Dendritic cell treated with granulocyte-macrophage colony-stimulating factor and Interleukin-4, amounts not matched to agents 40 ng/mL and 50 ng/mL, for 4 days (primary cell): ENCODE data around the gene GDNF.
"Not testable (repeated sequence)": the region's sequence is repeated elsewhere in the genome, so short reads cannot be mapped to it uniquely, and the experiment has no call there.

Source experiments
- H3K27ac Mint-ChIP-seq: one replicate; pipeline ENCODE4 v1.8.0; 2022; ENCODE audit warnings: mild to moderate bottlenecking, mixed read lengths
- H3K27me3 Mint-ChIP-seq: one replicate; pipeline ENCODE4 v1.8.0; 2022; ENCODE audit warnings: mild to moderate bottlenecking, mixed read lengths
- H3K36me3 Mint-ChIP-seq: one replicate; pipeline ENCODE4 v1.8.0; 2022; ENCODE audit warnings: low read depth, mixed read lengths
- H3K4me1 Mint-ChIP-seq: one replicate; pipeline ENCODE4 v1.8.0; 2022; ENCODE audit warnings: low read depth, mixed read lengths
- H3K4me3 Mint-ChIP-seq: one replicate; pipeline ENCODE4 v1.8.0; 2022; ENCODE audit warnings: mild to moderate bottlenecking, moderate library complexity, mixed read lengths
- H3K9me3 Mint-ChIP-seq: one replicate; pipeline ENCODE4 v1.8.0; 2022; ENCODE audit warnings: mixed read lengths
- intact Hi-C: fragments of 100-400 bp; cut with micrococcal nuclease; formaldehyde crosslinking; loops from one replicate; pipeline ENCODE4 v1.15.0; 2022

GDNF gene

GRCh38 chr5:37796435-37796834 is 43.4 kb downstream of the GDNF start:
- H3K27ac Mint-ChIP-seq, H3K4me3 Mint-ChIP-seq, H3K36me3 Mint-ChIP-seq, intact Hi-C loops, H3K4me1 Mint-ChIP-seq, H3K27me3 Mint-ChIP-seq: not testable (repeated sequence)
- peaks cover 50% of the 10 kb centered on the region for H3K9me3 Mint-ChIP-seq

DNA sequence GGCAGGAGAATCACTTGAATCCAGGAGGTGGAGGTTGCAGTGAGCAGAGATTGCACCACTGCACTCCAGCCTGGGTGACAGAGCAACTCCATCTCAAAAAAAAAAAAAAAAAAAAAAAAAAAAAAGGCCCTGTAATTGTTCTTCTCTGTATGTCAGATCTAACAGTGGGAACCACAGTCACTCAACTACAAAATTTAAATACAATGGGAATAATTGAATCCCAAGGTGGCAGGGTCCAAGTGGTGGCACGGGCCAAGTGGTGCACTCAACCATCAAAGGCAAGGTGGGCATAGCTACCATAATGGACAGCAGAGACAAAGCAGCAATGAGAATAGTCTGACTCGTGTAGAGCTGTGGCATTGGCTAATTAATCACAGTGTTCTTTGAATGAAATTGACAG is 44.5 kb downstream of the GDNF start:
- peaks cover 54% of the 10 kb centered on the region for H3K9me3 Mint-ChIP-seq
- H3K4me1 Mint-ChIP-seq, H3K27me3 Mint-ChIP-seq, H3K36me3 Mint-ChIP-seq, intact Hi-C loops, H3K4me3 Mint-ChIP-seq, H3K27ac Mint-ChIP-seq: not testable (repeated sequence)

DNA sequence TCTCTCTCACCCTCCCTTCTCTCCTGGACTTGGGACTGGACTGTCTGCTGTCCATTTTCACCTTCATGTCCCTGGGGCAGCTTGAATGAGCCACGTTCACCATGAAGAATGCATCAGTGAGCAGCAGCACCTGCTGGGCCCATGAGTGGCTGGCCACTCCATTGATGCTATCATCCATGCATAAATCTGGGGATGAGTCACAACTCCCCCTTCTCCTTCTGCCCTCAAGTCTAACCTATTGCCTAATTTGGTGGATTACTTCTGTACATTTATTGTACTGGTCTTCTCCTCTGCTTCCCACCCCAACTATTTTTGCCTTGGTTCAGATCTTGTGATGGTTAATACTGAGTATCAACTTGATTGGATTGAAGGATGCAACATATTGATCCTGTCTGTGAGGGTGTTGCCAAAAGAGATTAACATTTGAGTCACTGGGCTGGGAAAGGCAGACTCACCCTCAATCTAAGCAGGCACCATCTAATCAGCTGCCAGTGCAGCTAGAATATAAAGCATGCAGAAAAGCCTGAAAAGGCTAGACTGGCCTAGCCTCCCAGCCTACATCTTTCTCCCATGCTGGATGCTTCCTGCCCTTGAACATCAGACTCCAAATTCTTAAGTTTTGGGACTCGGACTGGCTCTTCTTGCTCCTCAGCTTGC is 46.7 kb downstream of the GDNF start:
- Mint-ChIP-seq H3K4me1 (no peaks in the 10 kb centered on the region), H3K4me3 (no peak overlapping the region), H3K27me3 (no peaks in the 10 kb centered on the region), H3K27ac (no peak overlapping the region), H3K9me3 (peaks cover 54% of the 10 kb centered on the region), H3K36me3 (no peaks in the 10 kb centered on the region)
- intact Hi-C loops = no loop called here

DNA sequence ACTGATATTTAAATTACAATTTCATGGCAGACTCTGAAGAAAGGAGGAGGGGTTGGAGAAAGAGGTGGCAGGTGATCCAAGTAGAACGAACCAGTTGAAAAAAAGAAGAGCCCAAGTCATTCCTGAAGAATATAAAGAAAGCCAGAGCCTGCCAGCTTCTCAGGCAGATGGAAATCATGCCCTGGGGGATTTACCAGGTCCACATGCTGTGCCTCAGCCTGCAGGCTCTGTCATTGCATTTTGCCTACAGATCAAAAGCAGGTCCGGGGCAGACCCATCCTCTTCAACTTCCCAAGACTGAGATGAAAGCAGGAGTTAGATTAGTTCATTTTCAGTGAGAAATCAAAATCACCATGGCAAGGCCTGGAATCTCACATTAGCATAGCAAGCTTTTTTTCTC is 48.5 kb downstream of the GDNF start:
- no peak overlapping the region for H3K4me3 Mint-ChIP-seq
- intact Hi-C loops = no loop called here
- no peaks in the 10 kb centered on the region for H3K4me1 Mint-ChIP-seq
- peaks cover 48% of the 10 kb centered on the region for H3K9me3 Mint-ChIP-seq
- H3K27me3 Mint-ChIP-seq = no peaks in the 10 kb centered on the region
- no peak overlapping the region for H3K27ac Mint-ChIP-seq
- no peaks in the 10 kb centered on the region for H3K36me3 Mint-ChIP-seq

DNA sequence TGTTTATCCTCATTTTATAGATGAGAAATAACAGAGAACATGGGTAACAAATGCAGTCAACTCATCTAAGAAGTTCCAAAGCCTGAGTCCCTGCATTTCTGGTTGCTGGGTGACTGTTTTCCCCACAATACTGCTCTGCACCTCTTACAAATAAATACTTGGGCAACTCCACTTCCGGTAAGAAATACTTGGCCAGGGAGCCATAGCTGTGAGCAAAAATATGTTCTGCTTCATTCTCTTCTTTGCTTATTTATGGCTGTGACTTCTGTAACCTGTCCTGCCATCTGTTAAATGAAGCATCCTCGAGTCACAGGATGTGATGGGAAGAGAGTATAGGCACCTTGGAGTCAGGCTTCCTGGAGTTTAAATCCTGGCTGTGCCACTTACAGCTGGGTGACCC is 49.9 kb downstream of the GDNF start:
- no peaks in the 10 kb centered on the region for H3K36me3 Mint-ChIP-seq
- H3K4me1 Mint-ChIP-seq = no peaks in the 10 kb centered on the region
- H3K9me3 Mint-ChIP-seq = peaks cover 40% of the 10 kb centered on the region
- intact Hi-C loops = no loop called here
- H3K27ac Mint-ChIP-seq = no peak overlapping the region
- H3K27me3 Mint-ChIP-seq = no peaks in the 10 kb centered on the region
- no peak overlapping the region for H3K4me3 Mint-ChIP-seq

- no peak overlapping the region for H3K27ac Mint-ChIP-seq
- H3K27me3 Mint-ChIP-seq = no peaks in the 10 kb centered on the region
- intact Hi-C loops = no loop called here
- H3K9me3 Mint-ChIP-seq = peaks cover 22% of the 10 kb centered on the region
- no peak overlapping the region for H3K4me3 Mint-ChIP-seq
- no peaks in the 10 kb centered on the region for H3K4me1 Mint-ChIP-seq
- H3K36me3 Mint-ChIP-seq = no peaks in the 10 kb centered on the region
Measured at GRCh38 chr5:37787742-37788141, 52.1 kb downstream of the GDNF start.

DNA sequence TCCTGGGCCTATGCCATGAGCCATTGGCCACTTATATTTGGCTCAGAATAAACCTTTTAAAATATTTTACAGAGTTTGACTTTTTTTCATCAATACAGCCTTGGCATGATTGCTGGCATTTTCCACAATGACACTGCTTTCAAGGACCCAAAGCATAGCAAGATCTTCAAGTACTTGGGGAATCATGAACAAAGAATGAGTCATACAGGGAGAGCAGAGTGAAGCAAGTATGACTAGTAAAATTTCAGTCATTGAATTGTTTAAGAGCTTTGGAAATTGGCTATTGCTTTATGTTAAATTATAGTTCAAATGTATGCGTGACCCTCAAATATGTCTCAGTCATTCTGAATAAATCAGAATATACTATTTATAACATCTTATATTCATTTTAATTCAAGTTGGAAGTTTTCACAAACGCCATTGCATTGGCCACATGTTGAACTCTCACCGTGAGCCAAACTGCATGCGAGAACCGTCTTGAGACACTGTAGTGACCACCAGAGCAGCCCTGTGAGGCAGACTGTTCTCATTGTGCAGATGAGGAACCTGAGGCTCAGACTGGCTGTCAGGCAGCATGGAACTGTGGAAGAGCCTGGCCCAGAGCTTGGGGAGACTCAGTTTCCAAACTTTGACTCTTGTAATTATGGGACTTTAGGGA is 52.9 kb downstream of the GDNF start:
- H3K4me3 Mint-ChIP-seq = no peak overlapping the region
- no peak overlapping the region for H3K27ac Mint-ChIP-seq
- no peaks in the 10 kb centered on the region for H3K27me3 Mint-ChIP-seq
- no peaks in the 10 kb centered on the region for H3K4me1 Mint-ChIP-seq
- peaks cover 14% of the 10 kb centered on the region for H3K9me3 Mint-ChIP-seq
- no peaks in the 10 kb centered on the region for H3K36me3 Mint-ChIP-seq
- intact Hi-C loops = no loop called here

GRCh38 chr5:37786416-37786815 is 53.4 kb downstream of the GDNF start:
- intact Hi-C loops = no loop called here
- Mint-ChIP-seq H3K9me3 (peaks cover 9% of the 10 kb centered on the region), H3K27ac (no peak overlapping the region), H3K4me3 (no peak overlapping the region), H3K4me1 (no peaks in the 10 kb centered on the region), H3K27me3 (no peaks in the 10 kb centered on the region), H3K36me3 (no peaks in the 10 kb centered on the region)

GRCh38 chr5:37781409-37781808 is 58.4 kb downstream of the GDNF start:
- H3K36me3 Mint-ChIP-seq, H3K4me3 Mint-ChIP-seq, H3K27ac Mint-ChIP-seq, H3K9me3 Mint-ChIP-seq, intact Hi-C loops, H3K4me1 Mint-ChIP-seq, H3K27me3 Mint-ChIP-seq: not testable (repeated sequence)

DNA sequence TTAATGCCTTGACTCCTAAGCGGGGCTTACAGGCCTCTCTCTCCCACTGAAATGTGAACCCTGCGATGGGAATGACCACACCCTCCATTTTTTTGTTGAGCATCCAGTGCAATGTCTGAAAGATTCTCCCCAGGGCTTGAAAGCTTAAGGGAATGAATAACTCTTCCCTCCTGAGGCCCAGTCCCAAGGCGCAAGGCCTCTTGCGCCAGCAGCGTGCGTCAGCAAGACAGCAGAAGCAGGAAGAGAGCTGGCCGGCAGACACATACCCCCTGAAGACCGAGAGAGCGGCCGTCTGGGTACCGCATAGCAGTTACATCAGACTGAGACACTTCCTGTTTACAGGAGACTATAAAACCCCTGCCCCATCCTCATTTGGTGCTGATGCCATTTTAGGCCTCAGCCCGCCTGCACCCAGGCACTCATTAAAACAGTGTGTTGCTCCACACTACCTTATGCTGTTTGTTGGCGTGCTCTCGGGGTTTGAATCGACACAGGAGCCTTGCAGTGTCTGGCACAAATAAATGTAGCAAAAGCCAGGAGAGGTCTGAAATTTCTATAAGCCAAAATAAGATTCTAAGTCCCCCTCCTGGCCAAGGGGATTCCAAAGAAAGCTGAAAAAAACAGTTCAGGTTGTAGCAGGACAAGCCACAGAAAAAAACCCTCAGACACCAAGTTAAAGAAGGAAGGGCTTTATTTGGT is 62.3 kb downstream of the GDNF start:
- intact Hi-C loops = no loop called here
- no peaks in the 10 kb centered on the region for H3K4me1 Mint-ChIP-seq
- H3K27me3 Mint-ChIP-seq = no peaks in the 10 kb centered on the region
- no peaks in the 10 kb centered on the region for H3K36me3 Mint-ChIP-seq
- peaks cover 14% of the 10 kb centered on the region for H3K9me3 Mint-ChIP-seq
- no peak overlapping the region for H3K4me3 Mint-ChIP-seq
- no peak overlapping the region for H3K27ac Mint-ChIP-seq

- Mint-ChIP-seq H3K27me3 (no peaks in the 10 kb centered on the region), H3K27ac (no peak overlapping the region)
Measured at GRCh38 chr5:37776826-37777225, 63.0 kb downstream of the GDNF start.

GRCh38 chr5:37774912-37775483 is 64.8 kb downstream of the GDNF start:
- no peak overlapping the region for H3K27ac Mint-ChIP-seq
- no peak overlapping the region for H3K4me3 Mint-ChIP-seq
- no peaks in the 10 kb centered on the region for H3K4me1 Mint-ChIP-seq
- intact Hi-C loops = no loop called here
- no peaks in the 10 kb centered on the region for H3K27me3 Mint-ChIP-seq
- H3K9me3 Mint-ChIP-seq = peaks cover 14% of the 10 kb centered on the region
- no peaks in the 10 kb centered on the region for H3K36me3 Mint-ChIP-seq

More at GRCh38 chr5:37776826-37777225, 63.0 kb downstream of the GDNF start:
- intact Hi-C loops = no loop called here
- Mint-ChIP-seq H3K4me1 (no peaks in the 10 kb centered on the region), H3K36me3 (no peaks in the 10 kb centered on the region), H3K9me3 (peaks cover 14% of the 10 kb centered on the region), H3K4me3 (no peak overlapping the region)

DNA sequence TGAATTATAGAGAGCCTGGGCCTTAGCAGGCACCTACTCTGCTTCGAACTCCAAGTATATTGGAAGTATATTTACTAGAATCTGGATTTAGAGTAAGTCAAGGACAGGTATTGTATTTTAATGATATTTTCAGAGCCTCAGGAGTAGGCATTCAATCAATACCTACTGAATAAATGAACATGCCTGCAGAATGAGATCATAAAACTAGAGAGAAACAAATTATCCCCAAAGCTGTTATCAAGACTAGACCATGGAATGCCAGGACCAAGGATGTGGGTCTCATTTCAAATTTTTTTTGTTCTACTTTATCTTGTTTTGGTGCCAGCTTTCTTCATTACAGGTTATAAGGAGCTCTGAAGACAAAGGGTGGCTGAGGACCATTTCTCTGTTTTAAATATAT is 66.0 kb downstream of the GDNF start:
- H3K27ac Mint-ChIP-seq = no peak overlapping the region
- intact Hi-C loops = no loop called here
- no peaks in the 10 kb centered on the region for H3K36me3 Mint-ChIP-seq
- no peak overlapping the region for H3K4me3 Mint-ChIP-seq
- no peaks in the 10 kb centered on the region for H3K27me3 Mint-ChIP-seq
- no peaks in the 10 kb centered on the region for H3K4me1 Mint-ChIP-seq
- H3K9me3 Mint-ChIP-seq = peaks cover 14% of the 10 kb centered on the region

GRCh38 chr5:37772255-37772654 is 67.6 kb downstream of the GDNF start:
- H3K27ac Mint-ChIP-seq = no peak overlapping the region
- no peaks in the 10 kb centered on the region for H3K36me3 Mint-ChIP-seq
- peaks cover 14% of the 10 kb centered on the region for H3K9me3 Mint-ChIP-seq
- intact Hi-C loops = no loop called here
- H3K4me1 Mint-ChIP-seq = no peaks in the 10 kb centered on the region
- H3K4me3 Mint-ChIP-seq = no peak overlapping the region
- no peaks in the 10 kb centered on the region for H3K27me3 Mint-ChIP-seq
